SU-DHL-6 (cell line): Measurements from ENCODE around the gene TRMT10A.

Experiments
- H2AFZ ChIP-seq: fragments of 200-600 bp; sonication (generic); 2 replicates; pipeline ENCODE4 v1.6.1; 2014; ENCODE audit warnings: low read depth, mild to moderate bottlenecking, moderate library complexity, mixed read lengths, antibody characterized with exemption, low read length; ENCODE audit not compliant: severe bottlenecking
- H3F3A ChIP-seq: fragments of 200-600 bp; shearing (Covaris generic); 2 replicates; pipeline ENCODE4 v1.6.0; 2016; ENCODE audit warnings: antibody characterized with exemption, mild to moderate bottlenecking; ENCODE audit not compliant: insufficient read depth
- H3K27ac ChIP-seq: fragments of 200-600 bp; sonication (generic); 2 replicates; pipeline ENCODE4 v1.5.1; 2016; ENCODE audit warnings: low read depth, mild to moderate bottlenecking, low read length, moderate library complexity, mixed read lengths
- H3K27me3 ChIP-seq: fragments of 200-600 bp; sonication (generic), shearing (Covaris generic); 2 replicates; pipeline ENCODE4 v1.6.0; 2014; ENCODE audit warnings: mild to moderate bottlenecking, low read length
- H3K36me3 ChIP-seq: fragments of 200-600 bp; sonication (generic); 2 replicates; pipeline ENCODE4 v1.6.1; 2014; ENCODE audit warnings: mild to moderate bottlenecking, low read length, mixed read lengths
- H3K4me2 ChIP-seq: fragments of 300-600, 200-600 bp; shearing (Covaris generic), sonication (generic); 2 replicates; pipeline ENCODE4 v1.6.0; 2014; ENCODE audit warnings: low read length, low read depth, mild to moderate bottlenecking; ENCODE audit not compliant: poor library complexity, severe bottlenecking
- H3K4me3 ChIP-seq: fragments of 200-600 bp; sonication (generic); 2 replicates; pipeline ENCODE4 v1.5.1; 2014; ENCODE audit warnings: antibody characterized with exemption, low read length, mild to moderate bottlenecking, mixed read lengths; ENCODE audit not compliant: insufficient read depth, poor library complexity, severe bottlenecking
- H3K79me2 ChIP-seq: fragments of 200-600 bp; sonication (generic); 2 replicates; pipeline ENCODE4 v1.6.1; 2014; ENCODE audit warnings: mild to moderate bottlenecking, low read length, moderate library complexity; ENCODE audit not compliant: insufficient read depth
- H3K9ac ChIP-seq: fragments of 200-600 bp; sonication (generic); 2 replicates; pipeline ENCODE4 v1.7.0; 2014; ENCODE audit warnings: mild to moderate bottlenecking, low read length
- H3K9me2 ChIP-seq: fragments of 200-600 bp; sonication (generic); replicated peaks from 2 replicates; pipeline ENCODE4 v1.6.1; 2014; ENCODE audit warnings: low read length; ENCODE audit not compliant: insufficient read depth
- H3K9me3 ChIP-seq: fragments of 200-600 bp; sonication (generic); 2 replicates; pipeline ENCODE4 v1.6.1; 2014; ENCODE audit warnings: low read length, mixed read lengths; ENCODE audit not compliant: insufficient read depth
- H4K20me1 ChIP-seq: fragments of 200-600 bp; sonication (generic); 2 replicates; pipeline ENCODE4 v1.6.1; 2014; ENCODE audit warnings: low read depth, mild to moderate bottlenecking, antibody characterized with exemption, low read length, moderate library complexity, mixed read lengths
- CTCF ChIP-seq: fragments of 200-600 bp; sonication (generic); IDR thresholded peaks from one replicate; pipeline ENCODE4 v1.5.1; 2017; ENCODE audit warnings: antibody characterized with exemption, mild to moderate bottlenecking, low read length, moderate library complexity; ENCODE audit not compliant: insufficient read depth, poor library complexity, severe bottlenecking
- EZH2phosphoT487 ChIP-seq: fragments of 200-600 bp; sonication (generic), shearing (Covaris generic); conservative IDR thresholded peaks from 2 replicates; pipeline ENCODE4 v1.6.1; 2018; ENCODE audit warnings: mild to moderate bottlenecking, antibody characterized with exemption, low read length, moderate library complexity, mixed read lengths

The TRMT10A gene

DNA sequence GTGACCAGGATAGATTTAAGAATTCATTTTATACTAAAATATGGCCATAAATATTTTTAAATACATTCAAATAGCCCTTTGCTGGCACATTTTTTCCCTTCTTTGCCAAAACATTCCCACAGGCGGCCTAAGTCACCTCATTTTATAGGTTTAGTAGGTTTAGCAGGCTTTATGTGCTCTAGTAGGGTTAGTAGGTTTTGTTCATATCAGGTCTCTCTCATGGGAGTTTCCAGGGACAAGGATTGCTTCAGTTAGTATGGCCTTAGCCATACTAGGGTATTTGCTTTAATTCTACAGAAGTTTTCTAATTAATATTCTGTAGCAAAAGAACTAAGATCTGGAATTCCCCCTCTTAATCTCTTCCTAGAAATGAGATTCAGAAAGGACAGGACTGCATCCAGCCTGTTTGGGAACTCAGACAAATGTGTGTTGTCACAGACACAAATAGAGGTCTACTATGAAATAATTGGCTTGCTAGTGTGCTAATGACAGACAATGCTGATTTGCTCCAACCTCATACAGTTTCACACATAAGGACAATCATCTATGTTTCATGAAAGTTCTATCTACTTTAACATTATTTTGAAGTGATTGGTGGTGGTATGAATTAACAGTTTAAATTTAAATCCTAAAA lies 10.0 kb upstream of the TRMT10A start:
- Histone ChIP-seq H4K20me1 (no peaks in the 10 kb centered on the region), H3K9me3 (no peaks in the 10 kb centered on the region), H3K4me2 (no peak overlapping the region), H3K27me3 (no peaks in the 10 kb centered on the region), H3K4me3 (no peak overlapping the region), H3K79me2 (no peaks in the 10 kb centered on the region), H3K9me2 (no peaks in the 10 kb centered on the region), H2AFZ (no peak overlapping the region), H3K36me3 (no peaks in the 10 kb centered on the region), H3K27ac (no peak overlapping the region), H3K9ac (no peak overlapping the region), H3F3A (no peaks in the 10 kb centered on the region)
- TF ChIP-seq EZH2phosphoT487 (no peak), CTCF (no peak)

GRCh38 chr4:99572527-99573240 lies 8.8 kb upstream of the TRMT10A start:
- no peak for TF ChIP-seq EZH2phosphoT487
- TF ChIP-seq CTCF, result no peak
- Histone ChIP-seq H3K79me2 (no peaks in the 10 kb centered on the region), H3K4me3 (no peak overlapping the region), H3F3A (no peaks in the 10 kb centered on the region), H3K9ac (no peak overlapping the region), H2AFZ (no peak overlapping the region), H4K20me1 (no peaks in the 10 kb centered on the region), H3K36me3 (no peaks in the 10 kb centered on the region), H3K9me3 (no peaks in the 10 kb centered on the region), H3K9me2 (no peaks in the 10 kb centered on the region), H3K27me3 (no peaks in the 10 kb centered on the region), H3K27ac (no peak overlapping the region), H3K4me2 (no peak overlapping the region)

DNA sequence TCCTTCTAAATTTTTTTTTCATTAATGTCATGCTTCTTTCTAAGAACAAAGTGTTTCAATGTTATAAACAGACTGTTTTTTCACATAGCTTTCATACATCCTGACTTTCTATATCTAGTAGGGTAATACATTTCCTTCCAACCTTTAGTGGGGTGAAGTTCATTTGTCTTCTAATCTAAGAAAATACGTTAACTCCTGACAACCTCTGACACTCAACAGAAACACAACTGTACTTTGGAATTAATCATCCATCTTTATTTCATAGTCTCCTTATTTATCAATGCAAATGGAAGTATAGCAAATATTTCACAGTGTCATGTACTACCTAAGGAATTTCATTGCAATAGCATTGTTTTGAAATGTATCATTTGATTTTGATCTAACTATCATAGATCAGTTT lies 8.0 kb upstream of the TRMT10A start:
- no peaks in the 10 kb centered on the region for H3F3A ChIP-seq
- no peaks in the 10 kb centered on the region for H3K36me3 ChIP-seq
- H3K27ac ChIP-seq, result no peak overlapping the region
- H2AFZ ChIP-seq, result no peak overlapping the region
- H3K4me3 ChIP-seq, result no peak overlapping the region
- H3K9me2 ChIP-seq, result no peaks in the 10 kb centered on the region
- H3K79me2 ChIP-seq, result no peaks in the 10 kb centered on the region
- no peak overlapping the region for H3K4me2 ChIP-seq
- TF ChIP-seq CTCF (no peak), EZH2phosphoT487 (no peak)
- H3K9me3 ChIP-seq, result no peaks in the 10 kb centered on the region
- no peak overlapping the region for H3K9ac ChIP-seq
- H4K20me1 ChIP-seq, result no peaks in the 10 kb centered on the region
- no peaks in the 10 kb centered on the region for H3K27me3 ChIP-seq
